Keratinocyte (primary cell): Measurements from ENCODE around the gene RAB5IF. TPM values are rescaled to one million over a fixed set of nuclear protein-coding genes. Genes with fewer than 3 reads are reported as not detected.

ENCODE experiments used
- DNase-seq: peaks from one replicate; pipeline ENCODE4 v3.0.0-alpha.2; 2011; ENCODE audit warnings: low read depth, missing footprints, low spot score
- FAIRE-seq: peaks from 2 replicates; lab custom pipeline; 2011; peaks lifted over from hg19 to GRCh38; lab: Jason Lieb, UNC
- H2AFZ ChIP-seq: 2 replicates; pipeline ENCODE4 v1.6.0; 2012; ENCODE audit warnings: low read length, control low read depth, inconsistent platforms; ENCODE audit not compliant: control insufficient read depth
- H3K27ac ChIP-seq: 2 replicates; pipeline ENCODE4 v1.5.1; 2011; ENCODE audit warnings: low read length; ENCODE audit not compliant: control insufficient read depth, insufficient read depth
- H3K27me3 ChIP-seq: 3 replicates; pipeline ENCODE4 v1.6.0; 2011; ENCODE audit warnings: low read length; ENCODE audit not compliant: control insufficient read depth, insufficient read depth; ENCODE audit errors: extremely low read depth
- H3K36me3 ChIP-seq, 2 experiments: 2 replicates in 1 of 2; 3 replicates in 1 of 2; pipeline ENCODE4 v1.5.1; 2011; ENCODE audit warnings: low read length in 2 of 2, mild to moderate bottlenecking in 1 of 2; ENCODE audit not compliant: control insufficient read depth in 2 of 2, insufficient read depth in 2 of 2; ENCODE audit errors: extremely low read depth in 1 of 2
- H3K4me1 ChIP-seq: 3 replicates; pipeline ENCODE4 v1.5.1; 2011; ENCODE audit warnings: low read length; ENCODE audit not compliant: control insufficient read depth, insufficient read depth; ENCODE audit errors: extremely low read depth
- H3K4me2 ChIP-seq: 3 replicates; pipeline ENCODE4 v1.6.0; 2011; ENCODE audit warnings: low read depth, low read length; ENCODE audit not compliant: control insufficient read depth, insufficient read depth; ENCODE audit errors: extremely low read depth
- H3K4me3 ChIP-seq, 3 experiments: fragments of 200-600 bp in 1 of 3; sonication (generic) in 1 of 3; 2 replicates in 2 of 3; 3 replicates in 1 of 3; pipeline ENCODE4 v1.5.1; 2011 to 2016; ENCODE audit warnings: low read length in 3 of 3, mild to moderate bottlenecking in 3 of 3, control low read depth in 2 of 3, inconsistent platforms in 1 of 3, low read depth in 1 of 3, mixed read lengths in 1 of 3, mixed run types in 1 of 3, moderate library complexity in 1 of 3; ENCODE audit not compliant: control insufficient read depth in 2 of 3, insufficient read depth in 2 of 3; ENCODE audit errors: extremely low read depth in 1 of 3
- H3K79me2 ChIP-seq: 2 replicates; pipeline ENCODE4 v1.6.0; 2012; ENCODE audit warnings: low read length; ENCODE audit not compliant: control insufficient read depth, insufficient read depth
- H3K9ac ChIP-seq: 3 replicates; pipeline ENCODE4 v1.6.0; 2011; ENCODE audit warnings: low read length; ENCODE audit not compliant: control insufficient read depth, insufficient read depth; ENCODE audit errors: extremely low read depth
- H3K9me1 ChIP-seq: 3 replicates; pipeline ENCODE4 v1.6.0; 2011; ENCODE audit warnings: low read length; ENCODE audit not compliant: control insufficient read depth, insufficient read depth; ENCODE audit errors: extremely low read depth
- H3K9me3 ChIP-seq: 2 replicates; pipeline ENCODE4 v1.5.1; 2012; ENCODE audit warnings: low read depth, low read length; ENCODE audit not compliant: control insufficient read depth
- H4K20me1 ChIP-seq: 3 replicates; pipeline ENCODE4 v1.6.0; 2011; ENCODE audit warnings: low read length; ENCODE audit not compliant: control insufficient read depth, insufficient read depth; ENCODE audit errors: extremely low read depth
- CTCF ChIP-seq, 3 experiments: IDR thresholded peaks in 1 of 3; conservative IDR thresholded peaks in 1 of 3; optimal IDR thresholded peaks in 1 of 3; 2 replicates in 2 of 3; 3 replicates in 1 of 3; pipeline versions ENCODE3 to v1.5.1; 2011; ENCODE audit warnings: low read length in 3 of 3, mild to moderate bottlenecking in 3 of 3, moderate library complexity in 2 of 3, control low read depth in 1 of 3, inconsistent platforms in 1 of 3; ENCODE audit not compliant: insufficient read depth in 2 of 3; ENCODE audit errors: extremely low read depth in 1 of 3
- EZH2 ChIP-seq: IDR thresholded peaks from one replicate; pipeline ENCODE4 v1.6.1; 2012; ENCODE audit warnings: inconsistent platforms, mild to moderate bottlenecking, low read length, moderate library complexity
- dilution Hi-C: fragments of 300-500 bp; cut with MboI; formaldehyde crosslinking; loops from one replicate; pipeline ENCODE4 v1.7.0; 2020; ENCODE audit warnings: low sequenced_read_pairs; ENCODE audit not compliant: extremely low pct_ligation_motif_present
- polyA plus RNA-seq, 5 experiments: library from polyadenylated mRNA; depleted of rRNA in 3 of 5; stranded (reverse) in 3 of 5; stranded (forward) in 1 of 5; unstranded in 1 of 5; fragments of >200 nt; gene quantifications; 1 replicate in 1 of 5; 2 replicates in 3 of 5; 3 replicates in 1 of 5; pipeline versions ENCODE4 v1.2.1 to v1.2.3, GENCODE V29; 2011 to 2012; ENCODE audit warnings: missing spikeins in 2 of 5, low read depth in 1 of 5, low replicate concordance in 1 of 5

Gene RAB5IF
- polyA plus RNA-seq, 1 donor (not counting 4 experiments of a cell fraction or from before 2014, with no cell fraction given): 188 TPM

- peaks cover 18 to 21% of the 10 kb centered on the region in 2 experiments for H3K36me3 ChIP-seq
- no peaks in the 10 kb centered on the region for H3K9me1 ChIP-seq
- no peak overlapping the region for H2AFZ ChIP-seq
- peaks cover 2% of the 10 kb centered on the region for H4K20me1 ChIP-seq
- H3K9ac ChIP-seq: no peak overlapping the region
- H3K9me3 ChIP-seq: no peaks in the 10 kb centered on the region
- H3K4me1 ChIP-seq: no peaks in the 10 kb centered on the region
- TF ChIP-seq CTCF (optimal IDR thresholded peaks at IDR 0.05 in 1 of 3, IDR thresholded peaks at IDR 0.05 in 1 of 3, conservative IDR thresholded peaks at IDR 0.05 in 1 of 3; ENCODE audit: extremely low read depth in 1 of 3, insufficient read depth in 2 of 3, low read length in 3 of 3) (no peak), EZH2 (no peak)
- no peak overlapping the region for H3K4me3 ChIP-seq
- dilution Hi-C loops: no loop called here
- no peak for DNase-seq
- no peak for FAIRE-seq
- no peaks in the 10 kb centered on the region for H3K79me2 ChIP-seq
- no peak overlapping the region for H3K4me2 ChIP-seq
- no peaks in the 10 kb centered on the region for H3K27me3 ChIP-seq
- H3K27ac ChIP-seq: no peak overlapping the region
Observed at GRCh38 chr20:36614781-36615557, 9.4 kb downstream of the RAB5IF start.

GRCh38 chr20:36620917-36621316, 15.3 kb downstream of the RAB5IF start:
- Histone ChIP-seq H3K9me3 (no peaks in the 10 kb centered on the region), H3K9me1 (no peaks in the 10 kb centered on the region), H3K79me2 (no peaks in the 10 kb centered on the region), H4K20me1 (no peaks in the 10 kb centered on the region), H3K36me3 (no peaks in the 10 kb centered on the region), H3K4me3 (no peak overlapping the region), H2AFZ (no peak overlapping the region), H3K4me1 (no peaks in the 10 kb centered on the region), H3K9ac (no peak overlapping the region), H3K27me3 (no peaks in the 10 kb centered on the region), H3K4me2 (no peak overlapping the region), H3K27ac (no peak overlapping the region)
- no peak for FAIRE-seq
- no peak for DNase-seq
- TF ChIP-seq CTCF (optimal IDR thresholded peaks at IDR 0.05 in 1 of 3, IDR thresholded peaks at IDR 0.05 in 1 of 3, conservative IDR thresholded peaks at IDR 0.05 in 1 of 3; ENCODE audit: extremely low read depth in 1 of 3, insufficient read depth in 2 of 3, low read length in 3 of 3): no peak
- TF ChIP-seq EZH2: no peak
- dilution Hi-C loops: no loop called here
